HG02642 (cell line): ENCODE data around the gene WDR37.
"Not testable (repeated sequence)": the region's sequence is repeated elsewhere in the genome, so short reads cannot be mapped to it uniquely, and the experiment has no call there.

Experiments used
- ATAC-seq: cut with Tn5 transposase; IDR thresholded peaks from one replicate; pipeline ENCODE4 v1.9.1; 2021; ENCODE audit warnings: mild to moderate bottlenecking; ENCODE audit not compliant: unreplicated experiment, poor library complexity

WDR37 gene

GRCh38 chr10:1056326-1057105 is at the start of gene WDR37:
TSS of gene WDR37 (plus strand) at chr10:1056385. CDS start at chr10:1072156, 15,771 bp downstream.
- ATAC-seq, result peak; percentile 94

- ATAC-seq, result no peak
Observed at GRCh38 chr10:1006573-1006972, 49.6 kb upstream of the WDR37 start.

- no peak for ATAC-seq
Observed at GRCh38 chr10:1007583-1007982, 48.6 kb upstream of the WDR37 start.

- no peak for ATAC-seq
Observed at GRCh38 chr10:1009071-1009494, 47.1 kb upstream of the WDR37 start.

- ATAC-seq, result not testable (repeated sequence)
Observed at GRCh38 chr10:1009947-1010346, 46.2 kb upstream of the WDR37 start.

GRCh38 chr10:1010703-1011102 is 45.5 kb upstream of the WDR37 start:
- ATAC-seq, result no peak

- ATAC-seq, result no peak
Observed at GRCh38 chr10:1011696-1012095, 44.5 kb upstream of the WDR37 start.

GRCh38 chr10:1015688-1016087 is 40.5 kb upstream of the WDR37 start:
- no peak for ATAC-seq

- ATAC-seq, result no peak
Observed at GRCh38 chr10:1019362-1019761, 36.8 kb upstream of the WDR37 start.

GRCh38 chr10:1020460-1020859 is 35.7 kb upstream of the WDR37 start:
- no peak for ATAC-seq

- no peak for ATAC-seq
Observed at GRCh38 chr10:1020958-1021357, 35.2 kb upstream of the WDR37 start.

GRCh38 chr10:1022413-1022812 is 33.8 kb upstream of the WDR37 start:
- no peak for ATAC-seq

- ATAC-seq, result no peak
Observed at GRCh38 chr10:1024103-1024502, 32.1 kb upstream of the WDR37 start.

GRCh38 chr10:1025683-1026082 is 30.5 kb upstream of the WDR37 start, which contains the start of gene IDI2:
TSS of gene IDI2 (minus strand) at chr10:1025859. CDS start at chr10:1024723, 1,136 bp downstream.
- ATAC-seq, result no peak

GRCh38 chr10:1026578-1026977 is 29.6 kb upstream of the WDR37 start:
- ATAC-seq, result no peak

GRCh38 chr10:1029838-1030237 is 26.3 kb upstream of the WDR37 start:
- no peak for ATAC-seq

GRCh38 chr10:1033601-1034000 is 22.6 kb upstream of the WDR37 start:
- no peak for ATAC-seq

GRCh38 chr10:1034758-1035157 is 21.4 kb upstream of the WDR37 start:
- no peak for ATAC-seq

- no peak for ATAC-seq
Observed at GRCh38 chr10:1035201-1035600, 21.0 kb upstream of the WDR37 start.

GRCh38 chr10:1036341-1036791 is 19.8 kb upstream of the WDR37 start:
- ATAC-seq, result peak; percentile 81

GRCh38 chr10:1037098-1037497 is 19.1 kb upstream of the WDR37 start:
- ATAC-seq, result no peak

GRCh38 chr10:1038769-1039168 is 17.4 kb upstream of the WDR37 start:
- not testable (repeated sequence) for ATAC-seq
